Measurements from ENCODE around the gene NKX1-1. TPM values are rescaled to one million over a fixed set of nuclear protein-coding genes. Genes with fewer than 3 reads are reported as not detected.

NKX1-1 gene
- total RNA-seq, 3 donors from 2014 or later = not detected

DNA sequence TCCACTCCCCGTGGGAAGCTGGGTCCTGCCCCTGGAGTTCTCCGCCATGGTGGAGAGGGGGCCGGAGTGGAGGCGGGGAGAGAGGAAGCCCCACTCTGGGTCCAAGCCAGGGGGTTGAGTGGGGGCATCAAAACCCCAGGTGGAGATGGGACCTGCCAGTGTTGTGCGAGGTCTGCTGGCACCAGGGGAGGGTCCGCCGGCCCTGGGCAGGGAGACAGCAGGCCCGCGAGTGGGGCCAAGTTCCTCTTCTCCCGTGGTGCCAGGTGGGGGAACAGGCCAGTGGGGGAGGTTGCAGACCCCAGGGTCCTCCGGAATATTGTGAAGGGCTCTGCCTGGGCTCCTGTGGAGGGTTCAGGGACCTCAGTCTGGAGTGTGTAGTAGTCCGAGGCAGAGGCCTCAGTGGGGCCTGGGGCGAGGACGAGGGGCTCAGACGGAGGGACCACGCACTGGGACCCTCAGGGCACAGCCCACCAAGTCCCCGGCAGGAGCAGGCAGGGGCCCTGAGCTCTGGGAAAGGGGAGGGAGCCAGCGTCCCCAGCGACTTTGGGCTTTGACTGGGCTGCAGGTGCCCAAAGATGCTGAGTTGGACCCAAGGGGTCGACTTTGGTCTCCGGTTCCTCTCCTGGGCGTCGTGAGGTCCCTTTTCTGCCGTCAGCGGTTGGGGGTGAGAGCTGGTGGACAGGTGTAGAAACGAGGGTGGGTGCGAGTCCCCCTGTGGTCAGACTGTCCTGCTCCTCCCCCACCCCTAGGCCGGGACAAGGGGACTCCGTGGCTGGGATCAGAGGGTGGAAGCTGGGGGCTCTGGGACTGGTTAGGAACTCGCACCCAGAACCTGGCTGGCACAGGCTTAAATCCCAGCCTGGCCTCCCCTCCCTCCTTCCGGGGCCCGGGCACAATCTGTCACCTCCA, 43.8 kb upstream of the NKX1-1 start:
- TF ChIP-seq POLR2AphosphoS5 (IDR thresholded peaks at IDR 0.05) (no peak), POLR2A (IDR thresholded peaks at IDR 0.05) (no peak)
- TF ChIP-seq, protein P1, sequence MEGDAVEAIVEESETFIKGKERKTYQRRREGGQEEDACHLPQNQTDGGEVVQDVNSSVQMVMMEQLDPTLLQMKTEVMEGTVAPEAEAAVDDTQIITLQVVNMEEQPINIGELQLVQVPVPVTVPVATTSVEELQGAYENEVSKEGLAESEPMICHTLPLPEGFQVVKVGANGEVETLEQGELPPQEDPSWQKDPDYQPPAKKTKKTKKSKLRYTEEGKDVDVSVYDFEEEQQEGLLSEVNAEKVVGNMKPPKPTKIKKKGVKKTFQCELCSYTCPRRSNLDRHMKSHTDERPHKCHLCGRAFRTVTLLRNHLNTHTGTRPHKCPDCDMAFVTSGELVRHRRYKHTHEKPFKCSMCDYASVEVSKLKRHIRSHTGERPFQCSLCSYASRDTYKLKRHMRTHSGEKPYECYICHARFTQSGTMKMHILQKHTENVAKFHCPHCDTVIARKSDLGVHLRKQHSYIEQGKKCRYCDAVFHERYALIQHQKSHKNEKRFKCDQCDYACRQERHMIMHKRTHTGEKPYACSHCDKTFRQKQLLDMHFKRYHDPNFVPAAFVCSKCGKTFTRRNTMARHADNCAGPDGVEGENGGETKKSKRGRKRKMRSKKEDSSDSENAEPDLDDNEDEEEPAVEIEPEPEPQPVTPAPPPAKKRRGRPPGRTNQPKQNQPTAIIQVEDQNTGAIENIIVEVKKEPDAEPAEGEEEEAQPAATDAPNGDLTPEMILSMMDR (IDR thresholded peaks at IDR 0.05) = no peak
- Histone ChIP-seq H3K4me3 (no peak overlapping the region), H3K9me3 (no peaks in the 10 kb centered on the region), H3K27me3 (peaks cover 0 to 37% of the 10 kb centered on the region in 2 donors), H3K36me3 (no peaks in the 10 kb centered on the region), H3K27ac (no peak overlapping the region), H3K4me1 (no peaks in the 10 kb centered on the region)
- intact Hi-C loops (cut with DNase I; ENCODE audit: low total_unique reads) = no loop called here
- DNase-seq (ENCODE audit: low spot score in 2 of 2) = peak in 1 of 2 donors; percentile 31

DNA sequence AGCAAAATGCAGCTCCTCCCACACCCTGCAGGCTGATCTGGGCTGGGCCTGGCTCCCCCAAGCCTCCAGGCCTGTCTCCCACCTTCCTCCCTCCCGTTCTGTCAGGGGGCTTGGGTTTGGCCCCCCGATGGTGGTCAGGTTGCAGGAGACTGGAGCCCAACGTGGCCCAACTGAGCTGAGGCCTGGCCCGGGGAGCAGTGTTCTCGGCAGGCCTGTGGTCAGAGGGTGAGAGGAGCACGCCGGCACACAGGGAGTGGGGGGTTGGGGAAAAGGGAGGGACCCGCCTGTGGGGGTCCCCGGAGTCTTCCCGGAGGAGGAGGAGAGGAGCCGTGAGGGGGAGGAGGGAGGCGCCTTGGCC, 43.2 kb upstream of the NKX1-1 start:
- no peaks in the 10 kb centered on the region for H3K4me1 ChIP-seq
- no peak overlapping the region for H3K4me3 ChIP-seq
- no peak for TF ChIP-seq POLR2A (IDR thresholded peaks at IDR 0.05)
- TF ChIP-seq POLR2AphosphoS5 (IDR thresholded peaks at IDR 0.05) = no peak
- TF ChIP-seq, protein P1 (IDR thresholded peaks at IDR 0.05) = no peak
- H3K27me3 ChIP-seq = peaks cover 0 to 37% of the 10 kb centered on the region in 2 donors
- no peak for DNase-seq (ENCODE audit: low spot score in 2 of 2)
- H3K9me3 ChIP-seq = no peaks in the 10 kb centered on the region
- no peaks in the 10 kb centered on the region for H3K36me3 ChIP-seq
- intact Hi-C loops (cut with DNase I; ENCODE audit: low total_unique reads) = no loop called here
- H3K27ac ChIP-seq = no peak overlapping the region

- no peaks in the 10 kb centered on the region for H3K4me1 ChIP-seq
- no peak for DNase-seq (ENCODE audit: low spot score in 2 of 2)
- H3K36me3 ChIP-seq = no peaks in the 10 kb centered on the region
- no peaks in the 10 kb centered on the region for H3K9me3 ChIP-seq
- H3K27me3 ChIP-seq = peaks cover 0 to 37% of the 10 kb centered on the region in 2 donors
- H3K27ac ChIP-seq = no peak overlapping the region
- H3K4me3 ChIP-seq = no peak overlapping the region
- TF ChIP-seq POLR2AphosphoS5 (IDR thresholded peaks at IDR 0.05) (no peak), POLR2A (IDR thresholded peaks at IDR 0.05) (no peak)
- TF ChIP-seq, protein P1 (IDR thresholded peaks at IDR 0.05) = no peak
- intact Hi-C loops (cut with DNase I; ENCODE audit: low total_unique reads) = no loop called here
These were observed 42.6 kb upstream of the NKX1-1 start for GRCh38 chr4:1448589-1449420.

GRCh38 chr4:1447676-1448588, 41.7 kb upstream of the NKX1-1 start:
- DNase-seq (ENCODE audit: low spot score in 2 of 2) = no peak

More at GRCh38 chr4:1447676-1448588, 41.7 kb upstream of the NKX1-1 start:
- intact Hi-C loops (cut with DNase I; ENCODE audit: low total_unique reads) = no loop called here
- H3K4me3 ChIP-seq = no peak overlapping the region
- no peak overlapping the region for H3K27ac ChIP-seq
- TF ChIP-seq, protein P1 (IDR thresholded peaks at IDR 0.05) = no peak
- no peak for TF ChIP-seq POLR2AphosphoS5 (IDR thresholded peaks at IDR 0.05)
- no peak for TF ChIP-seq POLR2A (IDR thresholded peaks at IDR 0.05)
- H3K9me3 ChIP-seq = no peaks in the 10 kb centered on the region
- H3K36me3 ChIP-seq = no peaks in the 10 kb centered on the region
- H3K4me1 ChIP-seq = no peaks in the 10 kb centered on the region
- H3K27me3 ChIP-seq = peaks cover 0 to 37% of the 10 kb centered on the region in 2 donors
